ENCODE results near the gene TRIO. TPM values are rescaled to one million over a fixed set of nuclear protein-coding genes. Genes with fewer than 3 reads are reported as not detected.

The TRIO gene
- polyA plus RNA-seq, 3 donors: 1.7 to 45.8 (median 2.1) TPM

DNA sequence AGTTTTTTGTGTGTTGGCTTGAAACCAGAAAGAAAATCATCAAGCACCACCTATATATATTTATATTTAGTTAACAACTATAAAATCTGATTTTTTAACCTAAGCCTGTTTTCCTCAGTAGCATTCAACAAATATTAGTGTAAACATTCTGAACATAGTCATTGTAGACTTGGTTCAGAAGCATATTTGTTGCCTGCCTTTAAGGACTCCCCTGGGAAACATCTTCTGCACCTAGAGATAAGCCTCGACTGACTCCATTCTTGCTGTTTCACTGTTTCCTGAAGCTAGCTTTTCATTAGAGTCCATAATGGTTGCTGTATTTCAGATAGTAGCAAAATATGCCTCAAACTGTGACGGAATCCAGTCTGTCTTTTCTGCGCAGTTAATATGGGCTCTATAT, 123.5 kb downstream of the TRIO start:
- Histone ChIP-seq H3K4me2 (replicated peaks; ENCODE audit: extremely low read depth, low read length, poor library complexity, severe bottlenecking) (no peak overlapping the region), H3K36me3 (replicated peaks in 1 of 2; ENCODE audit: control insufficient read depth in 1 of 2, insufficient read depth in 2 of 2, low read length in 2 of 2) (peaks cover 4 to 10% of the 10 kb centered on the region in 2 donors), H4K20me1 (ENCODE audit: insufficient read depth, low read length) (peaks cover 86% of the 10 kb centered on the region), H3K9ac (ENCODE audit: insufficient read depth, low read length, poor library complexity, severe bottlenecking) (no peak overlapping the region), H3K27me3 (ENCODE audit: control insufficient read depth in 2 of 2, insufficient read depth in 2 of 2, low read length in 2 of 2) (no peaks in the 10 kb centered on the region), H2AFZ (ENCODE audit: insufficient read depth, low read depth, low read length, poor library complexity, severe bottlenecking) (no peak overlapping the region), H3K27ac (ENCODE audit: low read depth in 1 of 2, low read length in 2 of 2) (no peak overlapping the region), H3K9me3 (replicated peaks in 1 of 2; ENCODE audit: control insufficient read depth in 1 of 2, insufficient read depth in 1 of 2, low read length in 2 of 2) (no peaks in the 10 kb centered on the region), H3K4me1 (ENCODE audit: control insufficient read depth in 1 of 2, insufficient read depth in 2 of 2, low read length in 2 of 2) (peaks cover 19 to 28% of the 10 kb centered on the region in 2 donors), H3K4me3 (replicated peaks in 1 of 3; ENCODE audit: low read depth in 2 of 3, low read length in 3 of 3) (no peak overlapping the region), H3K79me2 (ENCODE audit: insufficient read depth, low read length) (peaks cover 76% of the 10 kb centered on the region)
- DNase-seq: no peak
- Mint-ChIP-seq H3K4me3 (no peak overlapping the region), H3K36me3 (peaks cover 5 to 7% of the 10 kb centered on the region in 2 donors), H3K27ac (no peak overlapping the region), H3K4me1 (peaks cover 31% of the 10 kb centered on the region), H3K27me3 (ENCODE audit: low read depth in 3 of 3) (peaks cover 1 to 4% (median 2%) of the 10 kb centered on the region in 3 donors), H3K9me3 (no peaks in the 10 kb centered on the region)
- intact Hi-C loops (cut with micrococcal nuclease): no loop called here
- 57% methylated on average over 1 of the region's 3 CpGs for WGBS (ENCODE audit: insufficient coverage)
- TF ChIP-seq, protein P1, sequence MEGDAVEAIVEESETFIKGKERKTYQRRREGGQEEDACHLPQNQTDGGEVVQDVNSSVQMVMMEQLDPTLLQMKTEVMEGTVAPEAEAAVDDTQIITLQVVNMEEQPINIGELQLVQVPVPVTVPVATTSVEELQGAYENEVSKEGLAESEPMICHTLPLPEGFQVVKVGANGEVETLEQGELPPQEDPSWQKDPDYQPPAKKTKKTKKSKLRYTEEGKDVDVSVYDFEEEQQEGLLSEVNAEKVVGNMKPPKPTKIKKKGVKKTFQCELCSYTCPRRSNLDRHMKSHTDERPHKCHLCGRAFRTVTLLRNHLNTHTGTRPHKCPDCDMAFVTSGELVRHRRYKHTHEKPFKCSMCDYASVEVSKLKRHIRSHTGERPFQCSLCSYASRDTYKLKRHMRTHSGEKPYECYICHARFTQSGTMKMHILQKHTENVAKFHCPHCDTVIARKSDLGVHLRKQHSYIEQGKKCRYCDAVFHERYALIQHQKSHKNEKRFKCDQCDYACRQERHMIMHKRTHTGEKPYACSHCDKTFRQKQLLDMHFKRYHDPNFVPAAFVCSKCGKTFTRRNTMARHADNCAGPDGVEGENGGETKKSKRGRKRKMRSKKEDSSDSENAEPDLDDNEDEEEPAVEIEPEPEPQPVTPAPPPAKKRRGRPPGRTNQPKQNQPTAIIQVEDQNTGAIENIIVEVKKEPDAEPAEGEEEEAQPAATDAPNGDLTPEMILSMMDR (IDR thresholded peaks at IDR 0.05): no peak

DNA sequence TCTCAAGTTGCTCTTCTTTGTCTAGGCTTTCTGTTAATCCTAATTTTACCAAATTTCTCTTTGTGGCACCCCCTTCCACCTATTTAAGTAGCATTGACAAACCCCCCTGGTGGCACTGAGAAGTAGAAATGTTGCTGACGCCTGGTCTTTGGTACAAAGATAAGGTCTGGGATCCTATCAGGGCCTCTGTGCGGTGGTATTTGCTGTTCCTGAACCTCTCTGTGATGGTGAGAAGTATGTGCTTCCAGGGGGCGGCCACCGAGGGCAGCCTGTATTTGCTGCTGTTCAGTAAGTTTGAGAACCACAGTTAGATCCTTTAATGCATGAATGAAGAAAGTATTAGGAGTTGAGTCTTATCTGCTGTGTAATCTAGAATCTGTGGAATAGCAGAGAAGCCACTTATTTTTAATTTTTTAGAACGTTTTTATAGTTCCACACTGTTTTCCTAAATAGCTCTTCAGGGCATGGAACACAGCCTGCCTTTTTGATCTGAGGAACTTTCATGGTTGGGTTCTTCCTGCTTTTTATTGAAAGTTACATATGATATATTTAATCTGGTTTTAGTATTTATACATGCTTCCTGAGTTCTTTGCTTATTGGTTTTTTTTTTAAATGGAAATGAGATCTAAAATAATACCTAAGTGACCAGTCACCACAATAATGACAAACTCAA, 124.2 kb downstream of the TRIO start:
- Mint-ChIP-seq H3K36me3 (peaks cover 5 to 11% of the 10 kb centered on the region in 2 donors), H3K4me3 (no peak overlapping the region), H3K27me3 (ENCODE audit: low read depth in 3 of 3) (peaks cover 1 to 2% (median 2%) of the 10 kb centered on the region in 3 donors), H3K9me3 (no peaks in the 10 kb centered on the region), H3K27ac (no peak overlapping the region), H3K4me1 (peaks cover 28% of the 10 kb centered on the region)
- no peak overlapping the region for H3K27ac ChIP-seq (ENCODE audit: low read depth in 1 of 2, low read length in 2 of 2)
- H3K9me3 ChIP-seq (replicated peaks in 1 of 2; ENCODE audit: control insufficient read depth in 1 of 2, insufficient read depth in 1 of 2, low read length in 2 of 2): no peaks in the 10 kb centered on the region
- no peak overlapping the region for H2AFZ ChIP-seq (ENCODE audit: insufficient read depth, low read depth, low read length, poor library complexity, severe bottlenecking)
- H3K9ac ChIP-seq (ENCODE audit: insufficient read depth, low read length, poor library complexity, severe bottlenecking): no peak overlapping the region
- TF ChIP-seq, protein P1 (IDR thresholded peaks at IDR 0.05): no peak
- no peak overlapping the region for H3K4me2 ChIP-seq (replicated peaks; ENCODE audit: extremely low read depth, low read length, poor library complexity, severe bottlenecking)
- peaks cover 19 to 28% of the 10 kb centered on the region in 2 donors for H3K4me1 ChIP-seq (ENCODE audit: control insufficient read depth in 1 of 2, insufficient read depth in 2 of 2, low read length in 2 of 2)
- no peak for DNase-seq
- peaks cover 4 to 13% of the 10 kb centered on the region in 2 donors for H3K36me3 ChIP-seq (replicated peaks in 1 of 2; ENCODE audit: control insufficient read depth in 1 of 2, insufficient read depth in 2 of 2, low read length in 2 of 2)
- WGBS (ENCODE audit: insufficient coverage): 44% methylated on average over 4 of the region's 5 CpGs
- H3K27me3 ChIP-seq (ENCODE audit: control insufficient read depth in 2 of 2, insufficient read depth in 2 of 2, low read length in 2 of 2): no peaks in the 10 kb centered on the region
- no peak overlapping the region for H3K4me3 ChIP-seq (replicated peaks in 1 of 3; ENCODE audit: low read depth in 2 of 3, low read length in 3 of 3)
- intact Hi-C loops (cut with micrococcal nuclease): no loop called here
- H4K20me1 ChIP-seq (ENCODE audit: insufficient read depth, low read length): peaks cover 80% of the 10 kb centered on the region
- peaks cover 72% of the 10 kb centered on the region for H3K79me2 ChIP-seq (ENCODE audit: insufficient read depth, low read length)

All from CD14-positive monocyte (primary cell).